ENCODE measurements around the gene PTPN6. TPM values are rescaled to one million over a fixed set of nuclear protein-coding genes. Genes with fewer than 3 reads are reported as not detected.

Gene PTPN6
- polyA plus RNA-seq, 1 donor from 2014 or later: not detected

- Histone ChIP-seq H3K9ac (ENCODE audit: low read length) (no peak overlapping the region), H3K27me3 (ENCODE audit: insufficient read depth, low read depth, low read length) (no peaks in the 10 kb centered on the region), H3F3A (ENCODE audit: insufficient read depth, low read length, poor library complexity, severe bottlenecking) (no peaks in the 10 kb centered on the region), H3K79me2 (replicated peaks; ENCODE audit: insufficient read depth, low read length) (no peaks in the 10 kb centered on the region), H3K9me2 (ENCODE audit: insufficient read depth, low read length) (no peaks in the 10 kb centered on the region), H3K9me3 (ENCODE audit: low read length) (no peaks in the 10 kb centered on the region), H3K36me3 (ENCODE audit: insufficient read depth, low read length) (no peaks in the 10 kb centered on the region), H4K20me1 (ENCODE audit: insufficient read depth) (no peaks in the 10 kb centered on the region), H3K4me2 (ENCODE audit: low read length) (no peak overlapping the region), H3K4me3 (ENCODE audit: low read length) (no peak overlapping the region), H3K27ac (ENCODE audit: low read length) (no peak overlapping the region), H2AFZ (ENCODE audit: low read depth, low read length) (no peak overlapping the region)
- TF ChIP-seq MXI1 (conservative IDR thresholded peaks at IDR 0.05; ENCODE audit: poor library complexity, severe bottlenecking) (no peak), EP300 (conservative IDR thresholded peaks at IDR 0.05; ENCODE audit: poor library complexity, severe bottlenecking) (no peak), SMC3 (conservative IDR thresholded peaks at IDR 0.05; ENCODE audit: poor library complexity) (no peak)
Measured at GRCh38 chr12:6960593-6961277, 9.6 kb downstream of the PTPN6 start.

- no peaks in the 10 kb centered on the region for H3K36me3 ChIP-seq (ENCODE audit: insufficient read depth, low read length)
- no peak overlapping the region for H2AFZ ChIP-seq (ENCODE audit: low read depth, low read length)
- no peaks in the 10 kb centered on the region for H4K20me1 ChIP-seq (ENCODE audit: insufficient read depth)
- no peak for TF ChIP-seq CTCF (IDR thresholded peaks at IDR 0.05; ENCODE audit: poor library complexity, severe bottlenecking)
- TF ChIP-seq EZH2 (IDR thresholded peaks at IDR 0.05; ENCODE audit: borderline replicate concordance, insufficient read depth, low read length, poor library complexity, severe bottlenecking): no peak
- no peak for TF ChIP-seq TAF1 (IDR thresholded peaks at IDR 0.05; ENCODE audit: low read depth)
- TF ChIP-seq MXI1 (conservative IDR thresholded peaks at IDR 0.05; ENCODE audit: poor library complexity, severe bottlenecking): no peak
- no peak for TF ChIP-seq RAD21 (conservative IDR thresholded peaks at IDR 0.05)
- no peak for TF ChIP-seq EP300 (conservative IDR thresholded peaks at IDR 0.05; ENCODE audit: poor library complexity, severe bottlenecking)
- no peak for TF ChIP-seq SMC3 (conservative IDR thresholded peaks at IDR 0.05; ENCODE audit: poor library complexity)
- TF ChIP-seq POLR2AphosphoS5 (IDR thresholded peaks at IDR 0.05): no peak
- TF ChIP-seq REST (IDR thresholded peaks at IDR 0.05; ENCODE audit: borderline replicate concordance): no peak
- no peaks in the 10 kb centered on the region for H3K79me2 ChIP-seq (replicated peaks; ENCODE audit: insufficient read depth, low read length)
- H3K9ac ChIP-seq (ENCODE audit: low read length): no peak overlapping the region
- no peaks in the 10 kb centered on the region for H3K9me2 ChIP-seq (ENCODE audit: insufficient read depth, low read length)
- H3K4me2 ChIP-seq (ENCODE audit: low read length): no peak overlapping the region
- no peak overlapping the region for H3K4me3 ChIP-seq (ENCODE audit: low read length)
- no peak overlapping the region for H3K27ac ChIP-seq (ENCODE audit: low read length)
- no peaks in the 10 kb centered on the region for H3K27me3 ChIP-seq (ENCODE audit: insufficient read depth, low read depth, low read length)
- H3K9me3 ChIP-seq (ENCODE audit: low read length): no peaks in the 10 kb centered on the region
- H3F3A ChIP-seq (ENCODE audit: insufficient read depth, low read length, poor library complexity, severe bottlenecking): no peaks in the 10 kb centered on the region
Measured at GRCh38 chr12:6961278-6961694, 10.1 kb downstream of the PTPN6 start.
